GM18951 (cell line): ENCODE results near the gene RERE.

ENCODE experiments used
- POLR2A ChIP-seq: IDR thresholded peaks from 4 replicates; pipeline ENCODE4 v1.6.1; 2011; ENCODE audit warnings: mild to moderate bottlenecking; ENCODE audit not compliant: insufficient read length, insufficient read depth; ENCODE audit errors: extremely low read depth
- in situ Hi-C: fragments of 300-500 bp; cut with MboI; formaldehyde crosslinking; loops from one replicate; pipeline ENCODE4 v1.12.0; 2022; ENCODE audit warnings: low sequenced_read_pairs, mixed read lengths, inconsistent platforms; ENCODE audit not compliant: unreplicated experiment

The RERE gene

DNA sequence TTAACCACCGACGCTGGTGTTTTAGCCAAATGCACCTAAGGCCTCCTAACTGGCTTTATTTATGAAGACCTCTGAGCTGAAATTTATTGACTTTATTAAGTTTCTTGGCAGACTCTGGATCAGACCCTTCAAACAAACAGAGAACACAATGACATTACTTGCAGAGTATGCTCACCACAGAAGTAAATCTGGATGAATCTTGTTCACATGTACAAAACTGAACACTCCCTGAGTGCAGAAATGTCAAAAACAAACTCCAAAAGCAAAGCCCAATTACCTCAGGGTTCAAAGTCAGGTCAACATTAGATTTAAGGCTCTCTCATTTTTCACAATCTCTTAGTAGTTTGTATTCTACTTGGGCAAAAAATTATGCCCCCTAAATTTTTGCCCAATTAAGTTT, 280.9 kb downstream of the RERE start:
- no peak for TF ChIP-seq POLR2A
- in situ Hi-C loops: no loop called here

DNA sequence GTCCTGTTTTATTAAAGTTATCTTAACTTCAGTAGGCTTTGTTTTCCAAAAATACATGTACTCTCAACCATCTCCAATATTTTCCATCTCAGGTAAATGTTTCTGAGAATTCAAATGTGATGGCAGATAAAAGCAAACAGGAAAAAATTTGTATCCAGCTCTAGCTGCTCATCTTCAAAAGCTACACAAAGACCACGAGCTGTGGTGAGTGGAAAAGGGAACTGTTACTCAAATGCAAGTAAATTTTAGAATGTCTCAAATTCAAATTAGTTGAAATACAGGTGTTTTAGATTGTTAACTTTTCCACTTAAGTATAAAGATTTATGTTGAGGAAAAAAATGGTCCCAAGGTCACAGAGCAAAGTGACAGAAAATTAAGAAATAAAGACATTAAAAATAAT, 283.5 kb downstream of the RERE start:
- in situ Hi-C loops: no loop called here
- no peak for TF ChIP-seq POLR2A

DNA sequence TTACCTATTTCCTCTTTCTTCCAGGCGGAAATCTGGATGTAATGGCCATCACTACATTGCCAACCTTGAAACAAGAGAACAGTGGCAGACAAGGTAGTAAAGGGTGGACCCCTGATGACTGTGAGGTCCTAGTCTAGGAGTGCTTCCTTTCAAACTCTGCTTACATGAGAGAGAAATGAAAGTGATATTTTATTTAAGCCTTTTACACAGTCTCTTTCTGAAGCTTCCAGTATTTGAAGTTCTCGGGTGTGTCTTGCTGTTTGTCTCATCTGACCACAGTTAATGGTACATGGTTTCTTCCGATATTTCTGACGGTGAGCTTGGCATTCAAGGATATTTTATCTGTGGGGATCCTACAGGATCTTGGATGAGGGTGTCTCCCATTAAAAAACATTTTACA, 284.3 kb downstream of the RERE start:
- TF ChIP-seq POLR2A: no peak
- in situ Hi-C loops: no loop called here

DNA sequence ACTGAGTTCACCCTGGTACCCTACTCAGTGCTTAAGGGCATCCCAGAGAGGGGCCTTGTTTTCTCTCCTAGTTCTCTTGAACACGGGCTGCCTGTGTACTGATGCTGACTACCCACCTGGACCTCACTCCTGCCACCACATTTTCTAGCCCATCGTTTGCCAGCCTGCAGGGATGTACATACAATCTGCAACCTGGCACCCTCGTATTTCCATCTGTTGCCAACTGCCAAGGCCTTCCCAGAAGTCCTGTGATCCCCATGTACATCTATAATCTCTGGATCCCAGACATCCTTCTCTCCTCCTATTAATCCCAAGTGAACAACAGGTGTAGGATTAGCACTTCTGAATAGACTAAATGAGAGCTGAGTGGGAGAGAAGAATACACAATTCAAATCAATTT, 287.5 kb downstream of the RERE start:
- no peak for TF ChIP-seq POLR2A

DNA sequence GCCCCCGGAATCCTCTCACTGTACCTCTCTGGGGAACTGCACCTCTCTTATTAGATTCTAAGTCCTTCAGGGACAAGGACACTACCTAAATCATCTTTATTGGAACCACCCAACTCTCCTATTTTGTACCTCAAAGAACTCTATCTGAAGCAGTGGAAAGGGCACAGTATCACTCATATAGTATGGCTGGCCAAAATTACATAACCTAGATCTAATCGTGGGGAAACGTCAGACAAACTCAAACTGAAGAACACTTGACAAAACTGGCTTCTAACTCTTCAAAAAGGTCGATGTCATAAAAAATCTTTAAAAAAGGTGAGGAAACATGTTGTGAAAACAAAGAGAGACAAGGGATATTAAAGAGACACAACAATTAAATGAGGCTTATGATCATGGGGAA, 289.5 kb downstream of the RERE start:
- in situ Hi-C loops: no loop called here
- no peak for TF ChIP-seq POLR2A

More for the DNA sequence above, 287.5 kb downstream of the RERE start:
- in situ Hi-C loops: no loop called here

DNA sequence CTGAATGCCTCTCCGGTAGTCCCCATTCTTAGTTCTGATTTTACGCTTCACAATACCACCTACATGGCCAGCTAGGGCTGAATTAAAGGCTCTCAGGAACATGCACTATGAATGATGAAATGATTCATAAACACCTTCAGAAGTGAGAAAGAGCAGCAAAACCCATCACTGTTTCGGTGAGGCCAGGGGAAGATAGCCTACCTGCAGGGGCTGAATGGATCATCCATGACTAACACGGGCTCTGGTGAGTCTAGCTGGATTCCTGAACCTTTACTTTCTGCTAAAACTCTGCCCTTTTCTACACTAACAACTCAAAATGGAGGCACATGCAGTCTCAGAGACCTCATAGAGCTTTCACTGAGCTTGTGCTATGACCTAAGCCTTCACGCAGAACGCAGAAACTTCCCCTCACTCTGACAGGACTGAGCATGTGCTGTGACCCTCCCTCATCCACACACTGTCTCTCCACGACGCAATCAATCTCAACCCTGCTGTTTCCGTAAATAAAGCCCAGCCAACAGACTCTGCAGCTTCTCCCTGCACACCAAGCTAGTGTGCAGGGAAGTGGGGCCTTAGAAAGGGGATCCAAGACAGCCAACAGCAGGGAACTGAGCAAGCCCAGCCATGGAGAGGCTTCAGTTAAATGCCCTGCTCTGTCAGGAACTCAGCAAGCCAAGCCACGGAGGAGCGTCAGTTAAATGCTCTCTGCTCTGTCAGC, 291.7 kb downstream of the RERE start:
- in situ Hi-C loops: no loop called here
- no peak for TF ChIP-seq POLR2A

DNA sequence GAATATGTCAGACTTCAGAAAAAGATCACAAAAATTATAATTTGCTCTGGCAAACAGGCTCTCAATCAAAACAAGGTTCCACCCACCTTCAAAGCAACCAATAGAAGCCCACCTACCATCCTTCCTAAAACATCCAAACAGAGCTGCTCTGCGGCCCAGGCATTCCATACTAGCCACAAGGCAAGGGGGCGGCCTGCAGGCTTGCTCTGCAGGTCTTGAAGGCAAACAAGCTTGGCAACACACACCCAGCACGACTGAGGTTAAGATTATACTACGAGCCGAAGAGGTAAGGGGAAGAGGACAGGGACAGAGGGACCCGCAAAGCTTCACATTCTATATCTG, 292.3 kb downstream of the RERE start:
- no peak for TF ChIP-seq POLR2A

DNA sequence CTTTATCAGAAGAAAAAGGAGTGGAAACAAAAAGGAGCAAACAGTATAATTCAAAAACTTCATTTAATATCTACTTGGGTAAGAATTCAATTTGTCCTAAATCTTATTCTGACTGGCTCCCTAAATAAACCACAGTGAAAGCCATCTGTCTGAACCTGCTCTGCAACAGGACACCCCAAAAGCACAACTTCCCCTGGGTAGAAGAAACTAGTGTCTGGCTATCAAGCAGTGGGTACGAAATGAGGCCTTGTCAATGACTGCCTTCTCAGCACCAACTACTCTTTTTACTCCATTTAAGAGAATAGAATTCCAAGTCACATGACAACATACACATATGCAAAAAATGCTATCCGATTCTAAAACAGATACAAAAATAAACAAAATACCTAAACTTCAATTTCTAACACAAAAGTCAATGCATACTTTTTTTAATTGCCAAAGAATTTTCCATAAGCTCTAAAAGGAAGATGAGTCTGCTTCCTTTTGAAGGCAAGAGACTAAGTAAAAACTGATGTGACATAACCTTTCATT, 292.7 kb downstream of the RERE start:
- in situ Hi-C loops: no loop called here
- TF ChIP-seq POLR2A: no peak

More for the DNA sequence above, 292.3 kb downstream of the RERE start:
- in situ Hi-C loops: no loop called here

DNA sequence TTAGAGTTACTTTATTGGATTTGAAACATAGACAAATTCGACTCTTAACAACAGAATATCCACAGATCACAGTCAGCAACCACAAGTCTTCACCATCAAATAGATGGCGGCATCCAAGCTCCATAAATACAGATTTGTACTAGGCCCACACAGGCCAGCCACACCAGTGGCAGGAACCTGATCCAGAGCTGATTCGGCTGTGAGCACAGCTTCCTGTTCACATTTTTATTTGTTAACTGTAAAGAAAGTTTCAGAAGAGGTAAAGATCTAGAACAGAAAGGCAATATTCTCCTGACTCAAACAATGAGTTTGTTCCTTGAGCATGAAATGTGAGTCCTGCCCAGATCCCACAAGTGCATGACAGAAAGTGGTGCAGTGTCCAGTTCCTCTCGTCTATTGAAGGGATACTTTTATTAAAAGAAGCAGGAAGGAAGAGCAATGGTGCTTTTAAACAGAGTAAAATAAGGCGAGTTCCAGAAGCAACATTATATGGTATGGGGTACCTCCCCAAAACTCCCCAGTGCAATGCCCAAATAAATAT, 293.7 kb downstream of the RERE start:
- in situ Hi-C loops: no loop called here
- no peak for TF ChIP-seq POLR2A

DNA sequence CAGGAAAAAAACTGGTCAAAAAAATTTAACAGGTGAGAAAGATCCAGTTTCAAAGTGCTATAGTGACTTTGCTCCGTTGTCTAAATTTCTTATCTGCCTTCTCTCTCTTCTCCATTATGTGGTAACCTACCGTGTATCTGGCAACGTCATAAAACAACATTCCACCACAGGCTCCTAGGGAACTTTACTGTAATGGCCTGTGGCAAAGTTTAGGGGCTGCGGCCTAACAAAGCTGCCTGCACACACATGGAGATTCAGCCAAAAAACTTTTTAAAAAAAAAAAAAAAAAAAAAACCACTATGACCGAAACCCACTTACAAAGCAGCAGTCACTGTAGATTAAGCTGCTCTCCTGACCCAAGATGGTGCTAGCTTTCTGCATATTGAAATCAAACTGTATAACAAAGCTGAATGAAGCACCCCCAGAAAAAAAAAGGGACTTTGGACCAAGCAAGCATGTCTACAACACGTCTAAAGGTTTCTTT, 296.9 kb downstream of the RERE start:
- no peak for TF ChIP-seq POLR2A
- in situ Hi-C loops: no loop called here

DNA sequence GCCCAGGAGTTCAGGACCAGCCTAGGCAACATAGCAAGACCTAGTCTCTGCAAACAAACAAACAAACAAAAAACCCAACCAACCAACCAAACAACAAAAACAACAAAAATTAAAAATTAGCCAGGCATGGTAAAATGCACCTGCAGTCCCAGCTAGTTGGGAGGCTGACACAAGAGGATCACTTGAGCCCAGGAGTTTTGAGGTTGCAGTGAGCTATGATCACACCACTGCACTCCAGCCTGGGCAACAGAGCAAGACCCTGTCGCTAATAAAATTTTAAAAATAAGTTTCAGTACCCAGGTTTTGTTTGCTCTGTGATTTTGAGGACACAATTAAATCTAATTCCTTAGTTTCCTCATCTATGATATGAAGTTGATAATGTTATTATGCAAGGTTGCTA, 298.3 kb downstream of the RERE start:
- TF ChIP-seq POLR2A: no peak
- in situ Hi-C loops: no loop called here

DNA sequence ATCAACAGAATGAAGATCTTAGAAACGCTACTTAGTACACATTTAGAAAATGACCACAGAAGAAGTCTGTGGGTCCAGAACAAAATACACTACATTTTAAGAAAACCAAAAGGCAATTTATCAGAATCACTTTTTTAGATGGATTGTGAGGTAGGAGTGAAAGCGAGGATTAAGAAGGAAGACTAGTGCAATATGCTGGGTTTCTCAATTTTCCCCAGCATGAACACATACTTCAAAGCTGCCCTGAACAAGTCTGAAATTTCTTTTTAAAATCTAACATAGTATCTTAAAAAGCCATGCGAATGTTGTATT, 299.0 kb downstream of the RERE start:
- TF ChIP-seq POLR2A: no peak
- in situ Hi-C loops: no loop called here

DNA sequence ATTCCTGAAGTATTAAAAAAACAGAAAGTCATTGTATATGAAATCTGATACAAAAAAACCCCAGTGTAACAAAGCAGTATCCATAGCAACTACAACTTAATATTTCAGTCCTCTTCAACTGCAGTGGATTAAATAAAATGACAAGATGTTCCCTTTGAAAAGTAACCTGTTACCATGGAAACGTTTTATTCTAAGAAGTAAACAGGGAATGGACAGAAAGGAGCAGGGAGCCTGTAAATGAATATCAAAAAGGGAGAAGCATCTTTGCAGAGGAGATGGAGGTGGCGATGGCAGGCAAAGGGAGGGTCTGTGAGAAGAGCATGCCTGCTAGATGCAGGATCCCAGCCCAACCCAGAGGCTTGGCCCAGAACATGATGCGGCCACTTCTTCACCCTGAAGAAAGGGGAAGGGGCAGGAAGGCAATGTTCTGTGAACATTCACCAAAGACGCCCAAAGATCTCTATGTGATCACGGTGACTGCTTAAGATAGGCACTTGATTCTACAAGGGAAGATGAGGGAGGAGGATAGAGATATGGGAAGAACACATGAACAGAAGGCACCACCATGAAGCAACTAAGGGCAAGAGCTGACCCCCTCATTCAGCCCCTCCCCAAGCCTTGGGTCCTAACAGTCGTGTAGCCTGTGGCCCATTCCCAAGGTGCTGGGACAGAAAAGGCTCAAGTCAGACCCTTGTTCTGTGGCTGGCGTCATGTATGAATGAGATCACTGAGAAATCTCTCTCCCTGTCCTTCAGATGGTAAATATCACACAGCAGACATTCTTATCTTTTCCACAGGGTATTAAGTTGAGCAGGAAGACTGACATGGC, 299.6 kb downstream of the RERE start:
- in situ Hi-C loops: no loop called here
- TF ChIP-seq POLR2A: no peak

DNA sequence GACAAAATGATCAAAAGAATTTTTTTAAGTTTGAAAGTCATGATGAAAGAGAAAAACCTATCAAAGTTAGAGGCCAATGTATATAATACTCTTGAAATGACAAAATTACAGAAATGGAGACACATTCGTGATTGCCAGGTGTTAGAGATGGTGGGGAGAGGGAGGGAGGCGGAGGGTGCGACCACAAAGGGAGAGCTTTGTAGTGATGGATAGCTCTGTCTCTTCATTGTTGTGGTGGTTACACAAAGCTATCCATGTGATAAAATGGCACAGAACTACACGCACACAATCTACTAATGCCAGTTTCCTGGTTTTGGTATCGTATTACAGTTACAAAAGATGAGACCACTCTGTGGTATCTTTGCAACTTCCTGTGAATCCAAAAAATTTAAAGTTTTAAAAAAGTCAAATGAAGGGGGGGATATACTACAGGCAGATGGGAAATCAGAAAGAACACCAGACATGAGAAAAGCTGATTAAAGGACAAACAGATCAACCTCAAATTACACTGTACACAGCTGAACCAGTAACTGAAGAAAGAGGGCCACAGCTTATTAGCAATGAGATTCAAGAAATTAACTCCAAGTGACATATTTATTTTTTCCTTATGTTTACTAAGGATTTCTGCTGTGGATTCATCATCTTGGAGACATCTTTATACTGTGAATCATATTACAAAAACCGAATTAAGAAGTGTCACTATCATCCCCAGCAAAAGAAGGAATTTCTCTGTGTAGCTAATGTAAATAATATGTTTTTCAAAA, 300.5 kb downstream of the RERE start:
- in situ Hi-C loops: no loop called here

More for the DNA sequence above, 300.5 kb downstream of the RERE start:
- TF ChIP-seq POLR2A: no peak
